GM23338 (cell line): Measurements from ENCODE around the gene TMEM225B.

Experiments
- CREB1 ChIP-seq: fragments of 250-450 bp; sonication (Bioruptor Pico); IDR thresholded peaks from 2 replicates; pipeline ENCODE4 v1.5.0; 2020; ENCODE audit warnings: low read depth, mild to moderate bottlenecking, moderate library complexity
- CTCF ChIP-seq, 2 experiments: fragments of 200-600 bp in 1 of 2; sonication (generic) in 1 of 2; conservative IDR thresholded peaks; 2 replicates each; pipeline versions ENCODE4 v1.5.1 to v1.6.1; 2016 to 2017; ENCODE audit warnings: antibody characterized with exemption in 2 of 2, low read depth in 2 of 2, mild to moderate bottlenecking in 2 of 2, moderate library complexity in 1 of 2
- EZH2 ChIP-seq: fragments of 200-600 bp; sonication (generic); IDR thresholded peaks from one replicate; pipeline ENCODE4 v1.8.0; 2017; ENCODE audit warnings: antibody characterized with exemption, mild to moderate bottlenecking, low read depth; ENCODE audit not compliant: unreplicated experiment
- EZH2phosphoT487 ChIP-seq: fragments of 200-600 bp; sonication (generic); IDR thresholded peaks from one replicate; pipeline ENCODE4 v1.8.1; 2018; ENCODE audit warnings: antibody characterized with exemption; ENCODE audit not compliant: unreplicated experiment
- NANOG ChIP-seq: IDR thresholded peaks from 2 replicates; pipeline ENCODE4 v1.6.1; 2016; ENCODE audit warnings: antibody characterized with exemption, borderline replicate concordance
- POLR2AphosphoS5 ChIP-seq: IDR thresholded peaks from 2 replicates; pipeline ENCODE4 v1.6.1; 2016; ENCODE audit warnings: antibody characterized with exemption, low read depth
- STAT1 ChIP-seq: IDR thresholded peaks from one replicate; pipeline ENCODE4 v1.6.1; 2016; ENCODE audit warnings: antibody characterized with exemption; ENCODE audit not compliant: unreplicated experiment

- TF ChIP-seq EZH2 (no peak), CTCF (conservative IDR thresholded peaks at IDR 0.05; ENCODE audit: low read depth in 2 of 2) (peak; percentile 43 to 60), STAT1 (no peak), CREB1 (no peak), EZH2phosphoT487 (no peak), NANOG (no peak), POLR2AphosphoS5 (no peak)
Observed at GRCh38 chr7:99631295-99632109, 33.4 kb downstream of the TMEM225B start.
